HG03439 (cell line): ENCODE measurements around the gene MRPL36.
A peak's percentile ranks its signal among the peaks of the same experiment; 100 is the strongest.

ENCODE experiments used
- ATAC-seq: cut with Tn5 transposase; IDR thresholded peaks from one replicate; pipeline ENCODE4 v1.9.1; 2021; ENCODE audit warnings: mild to moderate bottlenecking, moderate library complexity; ENCODE audit not compliant: unreplicated experiment

MRPL36 gene

DNA sequence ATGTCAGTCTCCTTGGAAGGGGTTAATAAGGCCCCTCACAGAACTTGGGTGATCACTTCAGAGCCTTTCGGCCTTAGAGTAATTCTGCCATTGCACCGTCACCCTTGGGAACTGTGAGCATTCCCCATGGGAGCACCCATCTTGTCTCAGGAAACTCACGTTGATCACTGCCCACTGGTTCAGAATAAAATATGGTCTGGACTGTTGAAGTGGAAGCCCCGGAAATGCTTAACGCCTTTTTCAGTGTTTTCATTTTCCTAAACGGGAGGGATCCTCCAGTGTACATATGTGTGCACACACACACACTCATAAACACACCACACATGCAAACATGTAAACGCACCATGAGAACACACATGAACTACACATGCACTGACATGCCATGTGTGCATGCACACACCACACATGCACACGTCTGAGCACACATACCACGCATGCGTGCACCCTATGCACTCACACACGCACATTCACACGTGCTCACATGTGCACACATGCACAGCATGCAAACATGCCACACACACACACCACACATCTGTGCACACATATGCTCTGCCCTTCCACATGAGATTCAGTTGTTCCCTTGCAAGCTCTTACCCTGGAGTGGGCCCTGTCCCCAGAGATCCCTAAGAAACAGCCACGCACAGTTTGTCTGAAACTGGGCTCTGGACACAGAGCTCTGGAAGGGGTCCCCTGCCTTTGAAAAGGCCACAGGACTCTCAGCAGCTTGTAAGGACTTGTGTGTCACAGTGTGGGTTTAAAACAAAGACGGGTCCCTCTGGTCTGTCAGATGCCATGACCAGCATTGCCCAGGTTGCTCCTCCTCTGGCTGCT, 17.0 kb downstream of the MRPL36 start:
- peak; percentile 18 for ATAC-seq

GRCh38 chr5:1781726-1782384, 17.8 kb downstream of the MRPL36 start:
- no peak for ATAC-seq

DNA sequence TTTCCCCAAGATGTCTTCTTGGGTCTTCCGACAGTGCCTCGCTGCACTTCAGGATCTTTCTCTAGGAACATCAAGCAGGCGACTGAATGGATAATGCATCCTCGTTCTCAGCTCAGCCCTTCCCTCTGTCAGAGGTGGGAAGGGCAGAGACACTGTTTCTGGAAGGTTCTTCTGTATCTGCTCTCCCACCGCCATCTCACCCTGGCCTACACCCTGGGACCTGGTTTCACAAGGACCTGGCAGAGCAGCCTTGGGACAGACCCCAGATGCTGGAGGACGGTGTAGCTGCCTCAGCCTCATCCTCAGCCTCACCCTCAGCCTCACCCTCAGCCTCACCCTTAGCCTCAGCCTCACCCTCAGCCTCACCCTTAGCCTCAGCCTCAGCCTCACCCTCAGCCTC, 18.5 kb downstream of the MRPL36 start:
- ATAC-seq = no peak

DNA sequence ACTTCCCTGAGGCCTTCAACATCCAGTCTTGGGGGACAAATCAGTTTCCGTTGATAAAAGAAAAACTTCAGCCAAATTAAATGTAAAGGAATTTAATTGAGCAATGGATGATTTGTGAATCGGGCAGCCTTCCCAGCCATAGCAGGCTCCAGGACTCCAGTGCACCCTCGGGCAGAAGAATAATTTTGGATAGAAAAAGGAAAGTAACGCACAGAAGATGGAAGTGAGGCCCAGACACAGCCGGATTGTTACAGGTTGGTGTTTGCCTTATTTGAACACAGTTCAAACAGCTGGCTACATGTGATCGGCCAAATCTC, 19.1 kb downstream of the MRPL36 start:
- no peak for ATAC-seq

GRCh38 chr5:1779782-1780613, 19.6 kb downstream of the MRPL36 start:
- ATAC-seq = no peak

- ATAC-seq = no peak
These were observed 20.5 kb downstream of the MRPL36 start for GRCh38 chr5:1779021-1779680.

DNA sequence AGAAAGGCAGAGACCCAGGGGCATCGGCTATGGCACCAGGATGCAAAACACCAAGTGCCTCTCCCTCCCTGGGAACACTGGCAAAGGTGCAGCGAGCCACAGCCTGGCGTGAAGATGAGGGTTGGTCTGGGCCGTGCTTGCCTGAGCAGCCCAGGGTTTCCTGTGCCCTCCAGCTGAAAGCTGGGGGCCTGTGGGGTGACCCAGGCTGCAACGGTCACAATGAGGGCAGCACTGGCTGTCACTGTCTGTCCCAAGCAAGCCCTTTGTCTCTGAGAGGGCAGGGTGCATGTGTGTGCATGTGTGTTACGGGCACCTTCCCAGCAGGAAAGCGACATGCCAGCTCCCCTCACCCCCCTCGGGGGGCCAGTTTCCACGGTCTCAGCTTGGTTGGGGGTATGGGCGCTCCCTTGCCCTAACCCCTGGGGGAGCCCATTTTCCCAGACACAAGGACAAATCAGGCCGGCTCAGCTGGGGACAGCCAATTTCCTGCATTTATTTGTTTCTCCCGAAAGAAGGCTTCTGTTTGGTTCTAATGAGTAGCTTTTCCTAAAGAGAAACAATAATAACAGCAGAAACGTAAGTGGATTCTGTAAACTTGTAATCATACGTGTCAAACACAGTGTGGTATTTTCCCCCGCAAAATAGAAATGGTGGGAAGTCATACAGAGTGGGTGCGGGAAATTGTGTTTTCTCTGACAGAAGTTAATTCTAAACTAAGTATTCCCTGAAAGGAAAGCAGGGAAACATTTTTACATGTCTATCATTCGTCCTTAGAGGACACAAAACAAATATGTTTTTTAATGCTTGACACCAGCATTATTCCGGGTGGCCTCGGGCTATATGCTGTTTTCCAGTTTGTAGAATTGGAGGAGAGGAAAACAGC, 21.3 kb downstream of the MRPL36 start:
- ATAC-seq = no peak

GRCh38 chr5:1777281-1778137, 22.1 kb downstream of the MRPL36 start:
- ATAC-seq = no peak

DNA sequence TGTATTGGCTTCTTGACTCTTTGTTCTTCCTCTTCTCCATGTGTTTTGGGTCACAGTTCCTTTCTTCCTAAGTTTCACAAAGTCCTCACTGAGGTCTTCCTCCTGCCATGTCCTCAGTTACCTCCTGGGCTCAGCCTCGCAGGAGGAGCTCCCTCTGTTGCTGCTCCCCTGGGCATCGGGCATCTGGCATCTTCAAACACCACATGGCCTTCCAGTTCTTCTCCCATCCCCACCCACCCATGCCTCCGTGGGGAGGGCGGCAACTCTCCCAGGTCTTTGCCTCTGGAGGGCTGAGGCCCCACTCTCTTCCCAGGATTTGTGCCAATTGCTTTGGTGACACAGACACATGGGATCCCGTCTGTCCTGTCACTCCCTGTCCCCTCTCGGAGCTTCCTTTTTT, 22.8 kb downstream of the MRPL36 start:
- ATAC-seq = no peak

- ATAC-seq = no peak
These were observed 27.0 kb downstream of the MRPL36 start for GRCh38 chr5:1772634-1773033.

DNA sequence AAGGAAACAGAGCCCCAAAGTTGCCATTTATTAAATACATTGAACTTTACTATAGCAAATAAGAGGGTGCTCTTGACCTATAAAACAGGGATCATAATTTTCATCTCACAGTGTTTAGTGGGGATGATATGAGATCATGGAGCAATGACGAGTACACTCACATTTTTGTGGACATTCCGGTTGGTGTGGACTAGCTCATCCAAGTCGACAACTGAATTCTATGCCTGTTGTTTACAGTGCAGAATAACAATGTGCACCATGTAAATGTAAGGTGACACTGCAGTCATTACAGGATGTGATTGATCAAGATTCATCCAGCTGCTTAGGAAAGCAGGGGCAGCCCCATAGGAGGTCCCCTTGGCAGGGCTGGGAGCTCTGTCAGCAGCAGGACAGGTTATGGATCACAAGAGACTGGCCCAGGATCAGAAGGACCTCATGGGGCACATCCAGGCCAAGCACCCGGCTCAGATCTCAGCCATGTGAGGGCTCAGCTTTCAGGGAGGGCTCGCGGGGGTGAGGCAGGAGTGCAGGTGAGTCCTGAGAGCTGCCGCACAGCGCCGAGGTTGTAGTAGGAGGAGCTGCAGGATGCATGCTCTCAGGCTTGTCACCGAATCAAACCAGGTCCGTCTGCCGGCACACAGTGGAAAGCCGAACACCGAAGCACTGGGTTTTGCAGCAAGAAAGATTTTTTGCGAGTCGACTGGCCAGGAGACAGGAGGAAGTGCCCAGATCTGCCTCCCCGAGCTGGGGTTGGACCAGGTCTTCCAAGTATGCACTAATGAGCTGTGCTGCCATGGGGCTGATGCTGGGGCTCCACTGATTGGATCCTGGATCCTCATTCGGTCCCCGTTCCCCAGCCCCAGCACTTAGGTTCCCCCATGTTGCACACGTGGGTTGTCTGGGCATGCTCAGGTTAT, 28.2 kb downstream of the MRPL36 start:
- no peak for ATAC-seq

DNA sequence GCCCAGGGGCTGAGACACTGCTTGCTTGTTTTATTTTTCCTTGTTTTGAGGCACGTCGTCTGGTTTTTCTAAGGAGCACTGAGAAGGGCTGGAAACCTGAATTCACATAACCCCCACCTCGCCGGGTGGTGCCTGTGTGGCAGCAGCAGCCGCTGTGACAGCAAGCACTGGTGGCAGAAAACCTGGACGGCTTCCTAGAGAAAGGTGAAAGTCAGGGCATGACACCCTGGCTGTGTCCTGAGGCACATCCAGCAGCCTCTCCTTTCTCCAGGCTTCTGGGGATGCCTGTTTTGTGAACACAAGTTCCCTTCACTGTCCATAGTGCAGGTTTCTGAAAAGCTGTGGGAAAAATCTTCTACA, 29.2 kb downstream of the MRPL36 start:
- ATAC-seq = no peak

- ATAC-seq = no peak
These were observed 29.7 kb downstream of the MRPL36 start for GRCh38 chr5:1769752-1770442.

DNA sequence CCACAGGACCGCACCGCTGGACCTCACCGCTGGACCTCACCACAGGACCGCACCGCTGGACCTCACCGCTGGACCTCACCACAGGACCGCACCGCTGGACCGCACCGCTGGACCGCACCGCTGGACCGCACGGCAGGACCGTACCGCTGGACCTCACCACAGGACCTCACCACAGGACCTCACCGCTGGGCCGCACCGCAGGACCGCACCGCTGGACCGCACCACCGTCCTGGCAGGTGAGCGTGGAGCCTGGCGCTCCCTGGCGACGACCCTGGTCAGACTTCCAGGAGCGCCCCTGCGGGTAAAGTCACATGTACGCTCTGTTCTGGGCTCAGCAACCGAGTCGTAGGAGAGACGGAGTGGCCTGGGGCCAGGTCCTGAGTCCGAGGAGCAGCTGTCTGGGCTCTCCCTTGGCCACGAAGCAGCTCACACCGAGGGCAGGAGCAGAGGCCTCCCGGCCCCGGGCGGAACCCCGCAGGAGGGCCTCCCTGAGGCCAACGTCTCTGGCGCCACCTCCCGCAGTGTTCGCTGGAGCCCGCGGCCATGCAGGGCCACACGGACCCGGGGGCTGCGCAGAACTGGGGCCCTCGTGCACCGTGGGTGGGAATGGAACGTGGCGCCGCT, 30.5 kb downstream of the MRPL36 start:
- ATAC-seq = no peak

DNA sequence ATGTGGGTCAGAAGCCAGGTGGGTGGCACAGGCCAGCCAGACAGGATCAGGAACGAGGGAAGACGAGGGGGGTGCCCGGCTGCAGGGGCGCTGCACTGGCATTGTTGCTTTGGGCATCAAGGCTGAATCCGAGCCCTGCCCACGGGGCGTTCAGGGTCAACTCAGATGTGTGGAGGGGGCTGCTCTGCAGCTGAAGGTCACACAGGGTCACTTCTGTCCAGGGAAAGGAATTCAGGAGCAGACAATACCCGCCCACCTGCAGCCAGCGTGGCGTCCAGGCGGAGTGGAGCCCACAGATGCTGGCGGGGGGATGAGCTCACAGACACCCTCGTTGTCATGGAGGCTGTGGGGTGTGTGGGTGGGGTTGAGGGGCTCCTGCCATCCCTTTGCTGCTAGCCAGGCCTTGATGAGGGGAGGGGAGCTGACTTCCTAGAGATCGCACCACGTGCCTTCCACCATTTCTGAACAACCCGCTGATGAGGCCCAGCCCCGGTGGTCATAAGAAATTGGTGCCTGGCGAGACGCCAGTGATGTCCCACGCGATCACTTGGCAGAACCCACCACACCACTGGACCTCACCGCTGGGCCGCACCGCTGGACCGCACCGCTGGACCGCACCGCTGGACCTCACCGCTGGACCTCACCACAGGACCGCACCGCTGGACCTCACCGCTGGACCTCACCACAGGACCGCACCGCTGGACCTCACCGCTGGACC, 31.2 kb downstream of the MRPL36 start:
- no peak for ATAC-seq

GRCh38 chr5:1767524-1768282, 31.9 kb downstream of the MRPL36 start:
- no peak for ATAC-seq
